Fibroblast of lung (primary cell): ENCODE data around the gene SPRED2. TPM values are rescaled to one million over a fixed set of nuclear protein-coding genes. Genes with fewer than 3 reads are reported as not detected.

ENCODE experiments used
- DNase-seq, 2 donors: peaks; one replicate each; pipeline versions ENCODE4 v3.0.0 to v3.0.0-alpha.2; 2010; ENCODE audit warnings: low read depth in 2 of 2
- H2AFZ ChIP-seq: 2 replicates; pipeline ENCODE4 v1.5.1; 2012; ENCODE audit warnings: low read length, control low read depth, inconsistent platforms
- H3K27ac ChIP-seq: 2 replicates; pipeline ENCODE4 v1.5.1; 2011; ENCODE audit warnings: low read length, control low read depth; ENCODE audit not compliant: insufficient read depth
- H3K27me3 ChIP-seq: 2 replicates; pipeline ENCODE4 v1.5.1; 2011; ENCODE audit warnings: mild to moderate bottlenecking, low read length; ENCODE audit not compliant: control insufficient read depth, insufficient read depth
- H3K36me3 ChIP-seq: 2 replicates; pipeline ENCODE4 v1.5.1; 2011; ENCODE audit warnings: low read length; ENCODE audit not compliant: control insufficient read depth, insufficient read depth
- H3K4me1 ChIP-seq: 2 replicates; pipeline ENCODE4 v1.5.1; 2011; ENCODE audit warnings: low read length; ENCODE audit not compliant: control insufficient read depth, insufficient read depth; ENCODE audit errors: extremely low read depth
- H3K4me2 ChIP-seq: 2 replicates; pipeline ENCODE4 v1.5.1; 2011; ENCODE audit warnings: low read length, control low read depth; ENCODE audit not compliant: insufficient read depth; ENCODE audit errors: extremely low read depth
- H3K4me3 ChIP-seq, 4 experiments: fragments of 200-600 bp in 1 of 4; sonication (generic) in 1 of 4; replicated peaks in 1 of 4; 2 replicates each; pipeline ENCODE4 v1.5.1; 2011 to 2016; ENCODE audit warnings: low read length in 4 of 4, low read depth in 3 of 4, mild to moderate bottlenecking in 3 of 4, control low read depth in 2 of 4, inconsistent platforms in 1 of 4, mixed read lengths in 1 of 4; ENCODE audit not compliant: insufficient read depth in 1 of 4; ENCODE audit errors: control extremely low read depth in 1 of 4
- H3K79me2 ChIP-seq: 2 replicates; pipeline ENCODE4 v1.5.1; 2012; ENCODE audit warnings: mild to moderate bottlenecking, low read length, inconsistent platforms; ENCODE audit not compliant: control insufficient read depth, insufficient read depth
- H3K9ac ChIP-seq: 2 replicates; pipeline ENCODE4 v1.5.1; 2011; ENCODE audit warnings: mild to moderate bottlenecking, low read length, control low read depth; ENCODE audit not compliant: insufficient read depth
- H3K9me3 ChIP-seq: 2 replicates; pipeline ENCODE4 v1.5.1; 2012; ENCODE audit warnings: low read depth, low read length; ENCODE audit not compliant: control insufficient read depth, insufficient read depth
- H4K20me1 ChIP-seq: 2 replicates; pipeline ENCODE4 v1.5.1; 2011; ENCODE audit warnings: low read length; ENCODE audit not compliant: control insufficient read depth, insufficient read depth; ENCODE audit errors: extremely low read depth
- EZH2 ChIP-seq: IDR thresholded peaks from 2 replicates; pipeline ENCODE4 v1.5.1; 2012; ENCODE audit warnings: low read length, control low read depth, mild to moderate bottlenecking; ENCODE audit errors: missing control alignments
- polyA plus RNA-seq, 2 donors: library from polyadenylated mRNA; depleted of rRNA in 1 of 2; stranded (reverse) in 1 of 2; unstranded in 1 of 2; fragments of >200 nt; gene quantifications; 2 replicates each; pipeline ENCODE4 v1.2.1, GENCODE V29; 2011 to 2012; ENCODE audit warnings: missing spikeins in 1 of 2
- total RNA-seq: library from RNA; depleted of rRNA; stranded (reverse); fragments of >200 nt; gene quantifications from 2 replicates; pipeline ENCODE4 v1.2.1, GENCODE V29; 2014
- TF ChIP-seq, protein P1 (sequence below), 2 donors: IDR thresholded peaks in 1 of 2; conservative IDR thresholded peaks in 1 of 2; 1 replicate in 1 of 2; 2 replicates in 1 of 2; pipeline ENCODE4 v1.5.1; 2011 to 2012; ENCODE audit warnings: low read length in 2 of 2, control low read depth in 1 of 2, inconsistent platforms in 1 of 2, low read depth in 1 of 2, mild to moderate bottlenecking in 1 of 2

The SPRED2 gene
- total and polyA plus RNA-seq, 2 donors (not counting 1 experiment from before 2014, with no cell fraction given): 9.4 to 26.1 TPM

GRCh38 chr2:65355186-65355831 is 77.1 kb downstream of the SPRED2 start:
- Histone ChIP-seq H3K79me2 (peaks cover 65% of the 10 kb centered on the region), H3K4me2 (no peak overlapping the region)

DNA sequence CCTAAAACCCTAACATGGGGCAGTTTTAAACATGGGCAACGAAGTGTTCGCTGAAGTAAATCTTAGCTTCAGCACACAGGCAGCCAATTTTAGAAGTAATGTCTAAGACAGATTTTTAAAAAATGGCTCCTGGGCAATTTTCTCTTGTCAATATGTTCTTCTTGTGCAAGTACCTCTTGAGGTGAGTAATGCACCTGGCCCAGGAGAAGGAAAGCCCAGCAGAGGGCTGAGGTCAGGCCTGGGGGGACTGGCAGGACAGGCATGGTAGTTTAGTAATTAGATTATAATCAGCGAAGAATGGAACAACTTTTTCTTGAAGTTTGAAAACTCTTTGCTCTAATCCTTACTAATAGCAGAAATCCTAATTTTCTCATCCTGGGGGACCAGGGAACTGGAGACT is 77.6 kb downstream of the SPRED2 start:
- H2AFZ ChIP-seq: no peak overlapping the region
- peaks cover 63% of the 10 kb centered on the region for H3K79me2 ChIP-seq
- no peak for DNase-seq
- no peaks in the 10 kb centered on the region for H3K27me3 ChIP-seq
- no peak overlapping the region for H3K4me3 ChIP-seq
- no peak overlapping the region for H3K4me2 ChIP-seq
- no peaks in the 10 kb centered on the region for H3K9me3 ChIP-seq
- H3K9ac ChIP-seq: no peak overlapping the region
- H3K36me3 ChIP-seq: no peaks in the 10 kb centered on the region
- TF ChIP-seq, protein P1, sequence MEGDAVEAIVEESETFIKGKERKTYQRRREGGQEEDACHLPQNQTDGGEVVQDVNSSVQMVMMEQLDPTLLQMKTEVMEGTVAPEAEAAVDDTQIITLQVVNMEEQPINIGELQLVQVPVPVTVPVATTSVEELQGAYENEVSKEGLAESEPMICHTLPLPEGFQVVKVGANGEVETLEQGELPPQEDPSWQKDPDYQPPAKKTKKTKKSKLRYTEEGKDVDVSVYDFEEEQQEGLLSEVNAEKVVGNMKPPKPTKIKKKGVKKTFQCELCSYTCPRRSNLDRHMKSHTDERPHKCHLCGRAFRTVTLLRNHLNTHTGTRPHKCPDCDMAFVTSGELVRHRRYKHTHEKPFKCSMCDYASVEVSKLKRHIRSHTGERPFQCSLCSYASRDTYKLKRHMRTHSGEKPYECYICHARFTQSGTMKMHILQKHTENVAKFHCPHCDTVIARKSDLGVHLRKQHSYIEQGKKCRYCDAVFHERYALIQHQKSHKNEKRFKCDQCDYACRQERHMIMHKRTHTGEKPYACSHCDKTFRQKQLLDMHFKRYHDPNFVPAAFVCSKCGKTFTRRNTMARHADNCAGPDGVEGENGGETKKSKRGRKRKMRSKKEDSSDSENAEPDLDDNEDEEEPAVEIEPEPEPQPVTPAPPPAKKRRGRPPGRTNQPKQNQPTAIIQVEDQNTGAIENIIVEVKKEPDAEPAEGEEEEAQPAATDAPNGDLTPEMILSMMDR (conservative IDR thresholded peaks at IDR 0.05 in 1 of 2, IDR thresholded peaks at IDR 0.05 in 1 of 2; ENCODE audit: low read depth in 1 of 2, low read length in 2 of 2): no peak
- TF ChIP-seq EZH2: no peak
- H4K20me1 ChIP-seq: no peaks in the 10 kb centered on the region
- peaks cover 38% of the 10 kb centered on the region for H3K4me1 ChIP-seq
- H3K27ac ChIP-seq: no peak overlapping the region

More at GRCh38 chr2:65355186-65355831, 77.1 kb downstream of the SPRED2 start:
- no peak overlapping the region for H2AFZ ChIP-seq
- TF ChIP-seq, protein P1 (conservative IDR thresholded peaks at IDR 0.05 in 1 of 2, IDR thresholded peaks at IDR 0.05 in 1 of 2; ENCODE audit: low read depth in 1 of 2, low read length in 2 of 2): no peak
- peaks cover 33% of the 10 kb centered on the region for H3K4me1 ChIP-seq
- no peaks in the 10 kb centered on the region for H3K9me3 ChIP-seq
- H3K9ac ChIP-seq: no peak overlapping the region
- no peaks in the 10 kb centered on the region for H3K36me3 ChIP-seq
- no peak overlapping the region for H3K4me3 ChIP-seq
- H3K27me3 ChIP-seq: no peaks in the 10 kb centered on the region
- no peak overlapping the region for H3K27ac ChIP-seq
- peak in 1 of 2 donors; percentile 53 for DNase-seq
- no peaks in the 10 kb centered on the region for H4K20me1 ChIP-seq

DNA sequence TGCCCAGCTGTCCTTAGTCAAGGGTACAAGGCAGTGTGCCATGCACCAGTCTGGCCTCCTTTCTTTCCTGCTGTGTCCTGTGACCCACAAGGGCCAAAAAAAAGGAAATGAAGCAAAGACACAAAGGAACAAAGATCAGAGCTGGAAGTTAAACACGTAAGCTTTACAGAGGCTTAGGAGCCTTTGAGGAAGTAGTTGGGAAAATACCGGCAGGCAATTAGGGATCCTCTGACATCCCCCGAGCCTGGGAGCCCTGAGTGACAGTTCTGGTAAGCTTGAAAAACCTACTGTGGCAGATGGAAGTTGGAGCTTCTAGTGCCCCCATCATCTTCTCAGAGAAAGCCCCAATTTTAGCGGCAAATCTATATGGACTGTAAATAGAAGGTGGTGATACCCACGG is 78.5 kb downstream of the SPRED2 start:
- Histone ChIP-seq H3K9ac (no peak overlapping the region), H2AFZ (no peak overlapping the region), H3K27me3 (no peaks in the 10 kb centered on the region), H3K9me3 (no peaks in the 10 kb centered on the region), H3K4me3 (no peak overlapping the region), H3K27ac (no peak overlapping the region), H3K36me3 (no peaks in the 10 kb centered on the region), H4K20me1 (no peaks in the 10 kb centered on the region), H3K4me2 (no peak overlapping the region), H3K79me2 (peaks cover 66% of the 10 kb centered on the region), H3K4me1 (peaks cover 35% of the 10 kb centered on the region)
- no peak for DNase-seq
- TF ChIP-seq, protein P1 (conservative IDR thresholded peaks at IDR 0.05 in 1 of 2, IDR thresholded peaks at IDR 0.05 in 1 of 2; ENCODE audit: low read depth in 1 of 2, low read length in 2 of 2): no peak
- no peak for TF ChIP-seq EZH2
